ENCODE results near the gene ZSCAN20.

DNA sequence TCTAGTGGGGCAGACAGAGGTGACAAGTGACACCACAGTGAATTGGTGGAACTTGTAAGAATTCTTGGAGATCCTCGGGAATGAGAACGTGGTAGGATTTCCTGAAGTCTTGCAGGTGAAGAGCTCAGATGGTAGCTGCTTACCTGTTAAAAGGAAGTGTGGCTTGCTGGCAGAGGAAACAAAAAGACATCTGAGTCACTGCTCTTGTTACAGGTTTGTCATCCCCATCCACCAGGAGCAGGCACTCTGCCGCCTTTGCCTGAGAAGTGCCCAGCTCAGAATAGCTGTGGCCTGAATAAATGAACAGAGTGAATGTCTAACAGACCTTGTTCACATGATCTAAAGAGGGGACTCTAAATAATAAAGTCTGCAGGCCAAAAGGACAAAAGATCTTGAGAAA lies 12.3 kb upstream of the ZSCAN20 start:
- TF ChIP-seq SIN3A (IDR thresholded peaks at IDR 0.05; ENCODE audit: borderline replicate concordance, insufficient read depth, low read length) (no peak), POLR2AphosphoS5 (IDR thresholded peaks at IDR 0.05; ENCODE audit: low read depth, low read length) (no peak), TAF1 (IDR thresholded peaks at IDR 0.05; ENCODE audit: borderline replicate concordance, insufficient read depth, low read length) (no peak)
- TF ChIP-seq, protein P1, sequence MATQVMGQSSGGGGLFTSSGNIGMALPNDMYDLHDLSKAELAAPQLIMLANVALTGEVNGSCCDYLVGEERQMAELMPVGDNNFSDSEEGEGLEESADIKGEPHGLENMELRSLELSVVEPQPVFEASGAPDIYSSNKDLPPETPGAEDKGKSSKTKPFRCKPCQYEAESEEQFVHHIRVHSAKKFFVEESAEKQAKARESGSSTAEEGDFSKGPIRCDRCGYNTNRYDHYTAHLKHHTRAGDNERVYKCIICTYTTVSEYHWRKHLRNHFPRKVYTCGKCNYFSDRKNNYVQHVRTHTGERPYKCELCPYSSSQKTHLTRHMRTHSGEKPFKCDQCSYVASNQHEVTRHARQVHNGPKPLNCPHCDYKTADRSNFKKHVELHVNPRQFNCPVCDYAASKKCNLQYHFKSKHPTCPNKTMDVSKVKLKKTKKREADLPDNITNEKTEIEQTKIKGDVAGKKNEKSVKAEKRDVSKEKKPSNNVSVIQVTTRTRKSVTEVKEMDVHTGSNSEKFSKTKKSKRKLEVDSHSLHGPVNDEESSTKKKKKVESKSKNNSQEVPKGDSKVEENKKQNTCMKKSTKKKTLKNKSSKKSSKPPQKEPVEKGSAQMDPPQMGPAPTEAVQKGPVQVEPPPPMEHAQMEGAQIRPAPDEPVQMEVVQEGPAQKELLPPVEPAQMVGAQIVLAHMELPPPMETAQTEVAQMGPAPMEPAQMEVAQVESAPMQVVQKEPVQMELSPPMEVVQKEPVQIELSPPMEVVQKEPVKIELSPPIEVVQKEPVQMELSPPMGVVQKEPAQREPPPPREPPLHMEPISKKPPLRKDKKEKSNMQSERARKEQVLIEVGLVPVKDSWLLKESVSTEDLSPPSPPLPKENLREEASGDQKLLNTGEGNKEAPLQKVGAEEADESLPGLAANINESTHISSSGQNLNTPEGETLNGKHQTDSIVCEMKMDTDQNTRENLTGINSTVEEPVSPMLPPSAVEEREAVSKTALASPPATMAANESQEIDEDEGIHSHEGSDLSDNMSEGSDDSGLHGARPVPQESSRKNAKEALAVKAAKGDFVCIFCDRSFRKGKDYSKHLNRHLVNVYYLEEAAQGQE (IDR thresholded peaks at IDR 0.05; ENCODE audit: insufficient read depth in 1 of 2, low read depth in 2 of 2, low read length in 2 of 2) = no peak
